ENCODE measurements around the gene ANKRD33B.
"Not testable (repeated sequence)": the region's sequence is repeated elsewhere in the genome, so short reads cannot be mapped to it uniquely, and the experiment has no call there.

ANKRD33B gene

GRCh38 chr5:10596310-10596703, 32.4 kb downstream of the ANKRD33B start:
- no peak for DNase-seq

- DNase-seq = no peak
Observed at GRCh38 chr5:10596886-10597451, 33.1 kb downstream of the ANKRD33B start.

- no peak for DNase-seq
Observed at GRCh38 chr5:10599113-10599512, 35.2 kb downstream of the ANKRD33B start.

- no peak for DNase-seq
Observed at GRCh38 chr5:10599862-10600284, 36.0 kb downstream of the ANKRD33B start.

GRCh38 chr5:10600626-10601245, 36.9 kb downstream of the ANKRD33B start:
- DNase-seq = no peak

- DNase-seq = no peak
Observed at GRCh38 chr5:10601246-10602030, 37.6 kb downstream of the ANKRD33B start.

- no peak for DNase-seq
Observed at GRCh38 chr5:10602031-10602806, 38.3 kb downstream of the ANKRD33B start.

GRCh38 chr5:10604975-10605374, 41.1 kb downstream of the ANKRD33B start:
- no peak for DNase-seq

- not testable (repeated sequence) for DNase-seq
Observed at GRCh38 chr5:10606632-10607022, 42.8 kb downstream of the ANKRD33B start.

GRCh38 chr5:10607023-10607665, 43.3 kb downstream of the ANKRD33B start:
- no peak for DNase-seq

GRCh38 chr5:10607666-10608073, 43.8 kb downstream of the ANKRD33B start:
- no peak for DNase-seq

- not testable (repeated sequence) for DNase-seq
Observed at GRCh38 chr5:10608081-10608480, 44.2 kb downstream of the ANKRD33B start.

- no peak for DNase-seq
Observed at GRCh38 chr5:10610058-10610457, 46.2 kb downstream of the ANKRD33B start.

GRCh38 chr5:10611290-10611689, 47.4 kb downstream of the ANKRD33B start:
- no peak for DNase-seq

GRCh38 chr5:10612251-10612650, 48.4 kb downstream of the ANKRD33B start:
- DNase-seq = no peak

- DNase-seq = no peak
Observed at GRCh38 chr5:10615693-10616092, 51.8 kb downstream of the ANKRD33B start.

GRCh38 chr5:10617103-10617502, 53.2 kb downstream of the ANKRD33B start:
- no peak for DNase-seq

- no peak for DNase-seq
Observed at GRCh38 chr5:10618311-10618710, 54.4 kb downstream of the ANKRD33B start.

GRCh38 chr5:10619649-10620048, 55.8 kb downstream of the ANKRD33B start:
- no peak for DNase-seq

- DNase-seq = no peak
Observed at GRCh38 chr5:10620346-10620745, 56.5 kb downstream of the ANKRD33B start.

- DNase-seq = no peak
Observed at GRCh38 chr5:10621832-10622231, 58.0 kb downstream of the ANKRD33B start.

GRCh38 chr5:10622810-10623209, 58.9 kb downstream of the ANKRD33B start:
- DNase-seq = no peak
